AG09319 (cell line): ENCODE measurements around the gene STRAP.
"Not testable (repeated sequence)": the region's sequence is repeated elsewhere in the genome, so short reads cannot be mapped to it uniquely, and the experiment has no call there.

Experiments
- DNase-seq: peaks from one replicate; pipeline ENCODE4 v3.0.0-alpha.2; 2010; ENCODE audit warnings: low read depth; ENCODE audit errors: extremely low read depth
- CTCF ChIP-seq: IDR thresholded peaks from 2 replicates; pipeline ENCODE4 v1.5.1; 2011; ENCODE audit warnings: low read depth, mild to moderate bottlenecking, inconsistent platforms, low read length, moderate library complexity

STRAP gene

GRCh38 chr12:15939111-15939510 is 56.9 kb downstream of the STRAP start:
- DNase-seq, result no peak

DNA sequence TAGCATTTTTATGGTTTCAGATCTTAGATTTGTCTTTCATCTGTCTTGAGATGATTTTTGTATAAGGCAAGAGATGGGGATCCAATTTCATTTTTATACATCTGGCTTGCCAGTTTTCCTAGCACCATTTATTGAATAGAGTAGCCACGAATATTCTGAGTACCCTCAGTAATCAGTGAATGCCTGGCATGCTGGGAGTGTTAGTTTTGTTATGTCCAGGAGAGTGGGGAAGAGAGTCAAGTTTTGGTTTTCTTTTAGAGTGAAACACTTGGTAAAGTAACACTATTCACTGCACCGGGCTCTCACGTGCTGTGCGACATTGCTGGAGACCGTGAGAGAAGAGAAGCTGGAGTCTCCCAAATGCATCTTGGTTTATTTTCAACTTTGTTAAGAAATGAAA is 60.3 kb downstream of the STRAP start:
- no peak for DNase-seq
- no peak for TF ChIP-seq CTCF

More at GRCh38 chr12:15939111-15939510, 56.9 kb downstream of the STRAP start:
- TF ChIP-seq CTCF, result no peak

DNA sequence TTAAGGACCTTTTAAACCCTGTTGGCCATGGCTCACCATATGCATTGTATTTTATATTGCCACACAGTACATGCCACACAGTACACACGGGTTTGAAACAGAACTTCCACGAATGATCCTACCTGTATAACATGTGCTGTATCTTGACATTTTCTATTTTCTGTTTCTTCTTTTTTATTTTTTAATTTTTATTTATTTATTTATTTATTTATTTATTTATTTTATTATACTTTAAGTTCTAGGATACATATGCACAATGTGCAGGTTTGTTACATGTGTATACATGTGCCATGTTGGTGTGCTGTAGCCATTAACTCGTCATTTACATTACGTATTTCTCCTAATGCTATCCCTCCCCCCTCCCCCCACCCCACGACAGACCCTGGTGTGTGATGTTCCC is 61.3 kb downstream of the STRAP start:
- not testable (repeated sequence) for DNase-seq

DNA sequence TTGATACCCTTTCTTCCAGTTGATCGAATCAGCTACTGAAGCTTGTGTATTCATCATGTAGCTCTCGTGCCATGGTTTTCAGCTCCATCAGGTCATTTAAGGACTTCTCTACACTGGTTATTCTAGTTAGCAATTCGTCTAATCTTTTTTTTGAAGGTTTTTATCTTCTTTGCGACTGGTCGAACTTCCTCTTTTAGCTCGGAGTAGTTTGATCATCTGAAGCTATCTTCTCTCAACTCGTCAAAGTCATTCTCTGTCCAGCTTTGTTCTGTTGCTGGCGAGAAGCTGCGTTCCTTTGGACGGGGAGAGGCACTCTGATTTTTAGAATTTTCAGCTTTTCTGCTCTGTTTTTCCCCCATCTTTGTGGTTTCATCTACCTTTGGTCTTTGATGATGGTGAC is 66.3 kb downstream of the STRAP start:
- not testable (repeated sequence) for DNase-seq
